KMS-11 (cell line): ENCODE results near the gene MON2.

Experiments used
- H2AFZ ChIP-seq: fragments of 200-600 bp; sonication (generic); 2 replicates; pipeline ENCODE4 v1.6.1; 2016; ENCODE audit warnings: antibody characterized with exemption, mixed run types, low read depth
- H3K27ac ChIP-seq: fragments of 200-600 bp; sonication (generic); 2 replicates; pipeline ENCODE4 v1.6.1; 2016; ENCODE audit warnings: mild to moderate bottlenecking, mixed run types
- H3K27me3 ChIP-seq: fragments of 200-600 bp; sonication (generic); 2 replicates; pipeline ENCODE4 v1.6.1; 2017; ENCODE audit warnings: mild to moderate bottlenecking, low read depth, mixed run types, moderate library complexity; ENCODE audit not compliant: insufficient read depth
- H3K36me3 ChIP-seq: fragments of 200-600 bp; sonication (generic); 2 replicates; pipeline ENCODE4 v1.6.1; 2017; ENCODE audit warnings: mild to moderate bottlenecking, mixed run types; ENCODE audit not compliant: insufficient read depth
- H3K4me1 ChIP-seq: fragments of 200-600 bp; sonication (generic); 2 replicates; pipeline ENCODE4 v1.6.1; 2016; ENCODE audit warnings: mild to moderate bottlenecking, low read depth, mixed run types; ENCODE audit not compliant: poor library complexity, severe bottlenecking
- H3K4me2 ChIP-seq: fragments of 200-600 bp; sonication (generic); 2 replicates; pipeline ENCODE4 v1.7.0; 2016; ENCODE audit warnings: mild to moderate bottlenecking, mixed run types
- H3K4me3 ChIP-seq: fragments of 200-600 bp; sonication (generic); IDR thresholded peaks from 2 replicates; pipeline ENCODE4 v1.6.1; 2017; ENCODE audit warnings: low read depth, low read length, mixed read lengths; ENCODE audit not compliant: insufficient read depth
- H3K79me2 ChIP-seq: fragments of 200-600 bp; sonication (generic); 2 replicates; pipeline ENCODE4 v1.6.1; 2016; ENCODE audit warnings: low read depth, mixed run types; ENCODE audit not compliant: insufficient read depth
- H3K9ac ChIP-seq: fragments of 200-600 bp; sonication (generic); 2 replicates; pipeline ENCODE4 v1.6.1; 2016; ENCODE audit warnings: mild to moderate bottlenecking, mixed run types
- H4K20me1 ChIP-seq: fragments of 200-600 bp; sonication (generic); 2 replicates; pipeline ENCODE4 v1.6.1; 2016; ENCODE audit warnings: mild to moderate bottlenecking, mixed run types; ENCODE audit not compliant: insufficient read depth
- CTCF ChIP-seq: fragments of 200-600 bp; sonication (generic); conservative IDR thresholded peaks from 2 replicates; pipeline ENCODE4 v1.6.1; 2017; ENCODE audit warnings: low read depth, mild to moderate bottlenecking, antibody characterized with exemption, low read length, moderate library complexity, mixed read lengths

MON2 gene

GRCh38 chr12:62525271-62525670, 58.6 kb downstream of the MON2 start:
- peaks cover 14% of the 10 kb centered on the region for H3K4me1 ChIP-seq
- H3K9ac ChIP-seq = no peak overlapping the region
- TF ChIP-seq CTCF = no peak
- H2AFZ ChIP-seq = no peak overlapping the region
- H3K79me2 ChIP-seq = no peaks in the 10 kb centered on the region
- no peaks in the 10 kb centered on the region for H4K20me1 ChIP-seq
- H3K27ac ChIP-seq = no peak overlapping the region
- H3K4me3 ChIP-seq = no peak overlapping the region
- H3K4me2 ChIP-seq = no peak overlapping the region
- H3K36me3 ChIP-seq = 0 out of 2 replicates have a peak, but pooled peaks cover 3% of the 10 kb centered on the region
- H3K27me3 ChIP-seq = no peaks in the 10 kb centered on the region

GRCh38 chr12:62530596-62530995, 64.0 kb downstream of the MON2 start:
- no peak overlapping the region for H3K4me2 ChIP-seq
- no peaks in the 10 kb centered on the region for H4K20me1 ChIP-seq
- H3K9ac ChIP-seq = no peak overlapping the region
- no peak overlapping the region for H3K27ac ChIP-seq
- no peaks in the 10 kb centered on the region for H3K79me2 ChIP-seq
- TF ChIP-seq CTCF = no peak
- H3K4me1 ChIP-seq = no peaks in the 10 kb centered on the region
- no peak overlapping the region for H3K4me3 ChIP-seq
- no peaks in the 10 kb centered on the region for H3K36me3 ChIP-seq
- no peak overlapping the region for H2AFZ ChIP-seq
- no peaks in the 10 kb centered on the region for H3K27me3 ChIP-seq

GRCh38 chr12:62532333-62532732, 65.7 kb downstream of the MON2 start:
- Histone ChIP-seq H3K27me3 (no peaks in the 10 kb centered on the region), H4K20me1 (no peaks in the 10 kb centered on the region), H3K9ac (no peak overlapping the region), H3K4me1 (no peaks in the 10 kb centered on the region), H2AFZ (no peak overlapping the region), H3K27ac (no peak overlapping the region), H3K4me3 (no peak overlapping the region), H3K36me3 (no peaks in the 10 kb centered on the region), H3K4me2 (no peak overlapping the region), H3K79me2 (no peaks in the 10 kb centered on the region)
- no peak for TF ChIP-seq CTCF

GRCh38 chr12:62533087-62533754, 66.6 kb downstream of the MON2 start:
- H3K4me2 ChIP-seq = no peak overlapping the region
- H3K36me3 ChIP-seq = no peaks in the 10 kb centered on the region
- TF ChIP-seq CTCF = no peak
- no peaks in the 10 kb centered on the region for H3K4me1 ChIP-seq
- H4K20me1 ChIP-seq = no peaks in the 10 kb centered on the region
- H3K9ac ChIP-seq = no peak overlapping the region
- no peak overlapping the region for H3K4me3 ChIP-seq
- no peaks in the 10 kb centered on the region for H3K79me2 ChIP-seq
- H2AFZ ChIP-seq = no peak overlapping the region
- no peak overlapping the region for H3K27ac ChIP-seq
- no peaks in the 10 kb centered on the region for H3K27me3 ChIP-seq
